ENCODE measurements around the gene PRICKLE3. TPM values are rescaled to one million over a fixed set of nuclear protein-coding genes. Genes with fewer than 3 reads are reported as not detected.

Gene PRICKLE3
- total RNA-seq, 1 donor, result 5.2 TPM

DNA sequence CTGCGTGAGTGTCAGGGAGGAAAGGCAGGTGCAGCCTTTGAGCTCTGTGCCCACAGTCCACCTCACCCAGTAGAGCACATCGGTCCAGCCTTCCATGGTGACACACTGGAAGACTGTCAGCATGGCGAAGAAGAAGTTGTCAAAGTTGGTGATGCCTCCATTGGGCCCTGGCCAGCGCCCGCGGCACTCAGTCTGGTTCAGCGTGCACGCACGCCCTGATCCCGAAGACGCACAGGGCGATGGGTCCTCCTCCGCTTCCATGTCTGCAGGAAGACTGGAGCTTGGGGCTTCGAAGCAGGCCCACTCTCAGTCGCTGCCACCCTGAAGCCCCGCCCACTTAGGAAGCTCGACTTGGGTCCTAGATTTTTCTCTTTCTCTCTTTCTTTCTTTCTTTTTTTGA lies 42.0 kb upstream of the PRICKLE3 start:
- TF ChIP-seq CTCF (IDR thresholded peaks at IDR 0.05; ENCODE audit: insufficient read depth, low read depth, low read length), result no peak
- no peak overlapping the region for H3K4me3 ChIP-seq (ENCODE audit: low read depth, low read length)
- no peak for DNase-seq (ENCODE audit: low read depth)

DNA sequence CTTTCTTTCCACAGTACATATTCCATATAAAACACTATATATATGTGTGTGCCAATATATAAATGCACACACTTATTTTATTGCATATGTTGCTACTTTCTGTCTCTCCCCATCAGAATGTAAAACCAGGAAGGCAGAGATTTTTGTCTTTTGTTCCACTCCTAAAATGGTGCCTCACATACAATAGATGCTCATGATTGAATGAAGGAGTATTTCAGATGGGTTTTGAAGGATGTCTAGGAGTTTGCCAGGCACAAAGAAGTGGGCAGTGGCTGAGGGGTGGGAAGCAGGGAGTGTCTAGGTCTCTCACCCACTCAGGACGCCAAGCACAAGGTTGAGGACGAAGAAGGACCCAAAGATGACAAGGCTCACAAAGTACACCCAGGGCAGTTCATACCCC lies 41.6 kb upstream of the PRICKLE3 start:
- DNase-seq (ENCODE audit: low read depth), result no peak
- H3K4me3 ChIP-seq (ENCODE audit: low read depth, low read length), result no peak overlapping the region
- no peak for TF ChIP-seq CTCF (IDR thresholded peaks at IDR 0.05; ENCODE audit: insufficient read depth, low read depth, low read length)

DNA sequence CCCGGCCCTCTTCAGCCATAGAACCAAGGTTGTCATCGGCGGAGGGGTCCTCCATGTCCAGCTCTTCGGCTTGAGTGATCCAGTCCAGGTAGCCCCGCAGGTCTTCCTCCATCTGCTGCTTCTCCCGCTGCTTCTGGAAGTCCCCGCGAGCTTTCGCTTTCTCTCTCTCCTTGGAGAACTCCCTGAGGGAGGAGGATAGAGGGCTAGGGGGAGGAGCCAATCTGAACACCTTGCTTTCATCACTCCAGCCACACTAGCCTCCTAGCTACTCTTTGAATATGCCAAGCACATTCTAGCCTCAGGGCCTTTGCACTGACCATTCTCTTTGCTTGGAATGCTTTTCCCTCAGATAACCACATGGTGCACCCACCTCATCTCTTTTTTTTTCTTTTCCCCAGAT lies 40.8 kb upstream of the PRICKLE3 start:
- DNase-seq (ENCODE audit: low read depth), result no peak
- no peak overlapping the region for H3K4me3 ChIP-seq (ENCODE audit: low read depth, low read length)
- TF ChIP-seq CTCF (IDR thresholded peaks at IDR 0.05; ENCODE audit: insufficient read depth, low read depth, low read length), result no peak

- TF ChIP-seq CTCF (IDR thresholded peaks at IDR 0.05; ENCODE audit: insufficient read depth, low read depth, low read length), result no peak
- no peak for DNase-seq (ENCODE audit: low read depth)
- no peak overlapping the region for H3K4me3 ChIP-seq (ENCODE audit: low read depth, low read length)
These were observed 39.7 kb upstream of the PRICKLE3 start for GRCh38 chrX:49225858-49226257.

DNA sequence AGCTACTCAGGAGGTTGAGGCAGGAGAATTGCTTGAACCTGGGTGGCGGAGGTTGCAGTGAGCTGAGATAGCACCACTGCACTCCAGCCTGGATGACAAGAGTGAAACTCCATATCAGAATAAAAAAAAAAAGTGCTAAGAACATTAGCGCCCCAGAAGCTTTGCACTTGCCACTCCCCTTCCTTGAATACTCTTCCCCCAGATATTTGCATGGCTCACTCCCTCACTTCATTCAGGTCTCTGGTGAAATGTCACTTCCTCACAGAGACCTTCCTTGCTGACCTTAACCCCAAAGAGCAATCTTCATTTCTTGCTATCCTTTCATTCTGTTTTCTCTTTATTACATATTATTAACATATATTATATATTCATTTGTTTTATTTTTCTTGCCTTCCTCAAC lies 35.7 kb upstream of the PRICKLE3 start:
- DNase-seq (ENCODE audit: low read depth), result no peak
- H3K4me3 ChIP-seq (ENCODE audit: low read depth, low read length), result no peak overlapping the region
- no peak for TF ChIP-seq CTCF (IDR thresholded peaks at IDR 0.05; ENCODE audit: insufficient read depth, low read depth, low read length)

GRCh38 chrX:49220100-49220499 lies 33.9 kb upstream of the PRICKLE3 start:
- no peak overlapping the region for H3K4me3 ChIP-seq (ENCODE audit: low read depth, low read length)
- no peak for DNase-seq (ENCODE audit: low read depth)
- no peak for TF ChIP-seq CTCF (IDR thresholded peaks at IDR 0.05; ENCODE audit: insufficient read depth, low read depth, low read length)

- DNase-seq (ENCODE audit: low read depth), result no peak
- TF ChIP-seq CTCF (IDR thresholded peaks at IDR 0.05; ENCODE audit: insufficient read depth, low read depth, low read length), result no peak
- no peak overlapping the region for H3K4me3 ChIP-seq (ENCODE audit: low read depth, low read length)
These were observed 28.9 kb upstream of the PRICKLE3 start for GRCh38 chrX:49214996-49215526.

Data from fibroblast of villous mesenchyme (primary cell).